Endothelial cell of umbilical vein (primary cell): ENCODE data around the gene LEMD1. TPM values are rescaled to one million over a fixed set of nuclear protein-coding genes. Genes with fewer than 3 reads are reported as not detected.
"Not testable (repeated sequence)": the region's sequence is repeated elsewhere in the genome, so short reads cannot be mapped to it uniquely, and the experiment has no call there.

Experiments used
- BruUV-seq: library from RNA; stranded (reverse); fragments of 400-500 nt; replicated peaks from 2 replicates; lab custom pipeline; 2021; lab: Mats Ljungman, UMichigan
- CTCF ChIA-PET: fragments of 300-600, 350-600 bp; sonication (Branson Sonifier 250); formaldehyde crosslinking; loops from one replicate; lab custom pipeline; 2021; ENCODE audit warnings: antibody characterized with exemption, inconsistent platforms; lab: Charles Lee
- POLR2A ChIA-PET: fragments of 300-600, 350-600 bp; sonication (Branson Sonifier 250); formaldehyde crosslinking; loops from one replicate; lab custom pipeline; 2021; ENCODE audit warnings: antibody characterized with exemption, inconsistent platforms; lab: Charles Lee
- DNase-seq: peaks from one replicate; pipeline ENCODE4 v3.0.0-alpha.2; 2011; ENCODE audit warnings: low read depth, low spot score
- FAIRE-seq: peaks from 2 replicates; lab custom pipeline; 2011; peaks lifted over from hg19 to GRCh38; lab: Jason Lieb, UNC
- H2AFZ ChIP-seq: 2 replicates; pipeline ENCODE4 v1.6.0; 2012; ENCODE audit warnings: low read depth, low read length, control low read depth, inconsistent platforms
- H3K27ac ChIP-seq: 2 replicates; pipeline ENCODE4 v1.5.1; 2011; ENCODE audit warnings: low read depth, mild to moderate bottlenecking, control low read depth, low read length, moderate library complexity; ENCODE audit not compliant: insufficient read depth
- H3K27me3 ChIP-seq, 2 experiments: 2 replicates each; pipeline versions ENCODE4 v1.6.0 to v1.6.1; 2011; ENCODE audit warnings: low read length in 2 of 2, mixed read lengths in 1 of 2; ENCODE audit not compliant: control insufficient read depth in 2 of 2, insufficient read depth in 2 of 2
- H3K36me3 ChIP-seq, 2 experiments: 2 replicates in 1 of 2; 3 replicates in 1 of 2; pipeline ENCODE4 v1.5.1; 2011; ENCODE audit warnings: low read length in 2 of 2, mild to moderate bottlenecking in 1 of 2, moderate library complexity in 1 of 2; ENCODE audit not compliant: control insufficient read depth in 2 of 2, insufficient read depth in 2 of 2; ENCODE audit errors: extremely low read depth in 1 of 2
- H3K4me1 ChIP-seq: 3 replicates; pipeline ENCODE4 v1.5.1; 2011; ENCODE audit warnings: mild to moderate bottlenecking, low read length; ENCODE audit not compliant: control insufficient read depth, insufficient read depth; ENCODE audit errors: extremely low read depth
- H3K4me2 ChIP-seq: 2 replicates; pipeline ENCODE4 v1.6.1; 2011; ENCODE audit warnings: low read length, control low read depth, mixed read lengths; ENCODE audit not compliant: insufficient read depth
- H3K4me3 ChIP-seq, 3 experiments: fragments of 200-600 bp in 1 of 3; sonication (generic), shearing (Covaris generic) in 1 of 3; replicated peaks in 1 of 3; 2 replicates each; pipeline ENCODE4 v1.5.1; 2011 to 2016; ENCODE audit warnings: control low read depth in 3 of 3, low read length in 3 of 3, mild to moderate bottlenecking in 2 of 3, inconsistent platforms in 1 of 3, low read depth in 1 of 3, moderate library complexity in 1 of 3; ENCODE audit not compliant: insufficient read depth in 1 of 3
- H3K79me2 ChIP-seq: 2 replicates; pipeline ENCODE4 v1.6.0; 2012; ENCODE audit warnings: low read length, inconsistent platforms; ENCODE audit not compliant: control insufficient read depth, insufficient read depth
- H3K9ac ChIP-seq: replicated peaks from 2 replicates; pipeline ENCODE3; 2011; ENCODE audit warnings: low read length, control low read depth; ENCODE audit not compliant: insufficient read depth; ENCODE audit errors: extremely low read depth
- H3K9me1 ChIP-seq: replicated peaks from 3 replicates; pipeline ENCODE4 v1.6.0; 2011; ENCODE audit warnings: mild to moderate bottlenecking, low read length; ENCODE audit not compliant: control insufficient read depth, insufficient read depth; ENCODE audit errors: extremely low read depth
- H3K9me3 ChIP-seq: replicated peaks from 2 replicates; pipeline ENCODE4 v1.5.1; 2012; ENCODE audit warnings: low read length, inconsistent platforms; ENCODE audit not compliant: control insufficient read depth, insufficient read depth
- H4K20me1 ChIP-seq: replicated peaks from 2 replicates; pipeline ENCODE3; 2011; ENCODE audit warnings: mild to moderate bottlenecking, low read length; ENCODE audit not compliant: control insufficient read depth, insufficient read depth; ENCODE audit errors: extremely low read depth
- CTCF ChIP-seq, 2 donors: IDR thresholded peaks; 1 replicate in 1 of 2; 2 replicates in 1 of 2; pipeline ENCODE4 v1.5.1; 2011; ENCODE audit warnings: low read length in 2 of 2, mild to moderate bottlenecking in 2 of 2, moderate library complexity in 2 of 2, control low read depth in 1 of 2, inconsistent platforms in 1 of 2, low read depth in 1 of 2; ENCODE audit not compliant: insufficient read depth in 1 of 2; ENCODE audit errors: extremely low read depth in 1 of 2
- EZH2 ChIP-seq: IDR thresholded peaks from 2 replicates; pipeline ENCODE4 v1.6.1; 2012; ENCODE audit warnings: borderline replicate concordance, low read depth, mild to moderate bottlenecking, moderate library complexity, low read length, inconsistent platforms; ENCODE audit not compliant: severe bottlenecking
- FOS ChIP-seq: IDR thresholded peaks from 2 replicates; pipeline ENCODE4 v1.6.1; 2011; ENCODE audit warnings: mild to moderate bottlenecking, low read length, moderate library complexity, borderline replicate concordance; ENCODE audit not compliant: insufficient read depth
- GATA2 ChIP-seq: IDR thresholded peaks from 2 replicates; pipeline ENCODE4 v1.7.0; 2011; ENCODE audit warnings: low read depth, mild to moderate bottlenecking, moderate library complexity, mixed read lengths, low read length; ENCODE audit not compliant: insufficient read length, insufficient read depth
- JUN ChIP-seq: IDR thresholded peaks from 2 replicates; pipeline ENCODE4 v1.6.1; 2011; ENCODE audit warnings: borderline replicate concordance, low read depth; ENCODE audit not compliant: insufficient read length, insufficient read depth
- MAX ChIP-seq: IDR thresholded peaks from 2 replicates; pipeline ENCODE4 v1.6.1; 2011; ENCODE audit not compliant: insufficient read depth, insufficient read length
- MYC ChIP-seq: IDR thresholded peaks from one replicate; pipeline ENCODE4 v1.6.1; 2011; ENCODE audit warnings: mild to moderate bottlenecking, low read depth, low read length
- POLR2A ChIP-seq: IDR thresholded peaks from 2 replicates; pipeline ENCODE4 v1.6.1; 2012; ENCODE audit warnings: low read depth, mild to moderate bottlenecking, control low read depth, low read length
- POLR2AphosphoS5 ChIP-seq: IDR thresholded peaks from 2 replicates; pipeline ENCODE4 v1.6.1; 2012; ENCODE audit warnings: low read depth, mild to moderate bottlenecking, control low read depth, low read length, moderate library complexity; ENCODE audit not compliant: insufficient read depth
- dilution Hi-C: fragments of 300-500 bp; cut with MboI; formaldehyde crosslinking; loops from one replicate; pipeline ENCODE4 v1.15.0; 2019; ENCODE audit warnings: low sequenced_read_pairs; ENCODE audit not compliant: extremely low pct_ligation_motif_present
- intact Hi-C: fragments of 100-400 bp; cut with micrococcal nuclease; formaldehyde crosslinking; loops from one replicate; pipeline ENCODE4 v1.10.0; 2022
- polyA plus RNA-seq, 4 experiments: library from polyadenylated mRNA; depleted of rRNA in 3 of 4; stranded (reverse) in 3 of 4; unstranded in 1 of 4; fragments of >200 nt; gene quantifications; 2 replicates each; pipeline versions ENCODE4 v1.2.1 to v1.2.3, GENCODE V29; 2011 to 2012; ENCODE audit warnings: missing spikeins in 1 of 4
- total RNA-seq: library from RNA; stranded (reverse); gene quantifications from 2 replicates; pipeline ENCODE4 v1.2.3, GENCODE V29; 2021

Gene LEMD1
- total and polyA plus RNA-seq, 2 donors (not counting 3 experiments of a cell fraction or from before 2014, with no cell fraction given) = not detected

- Histone ChIP-seq H3K4me3 (no peak overlapping the region), H3K9me3 (no peaks in the 10 kb centered on the region), H3K9me1 (no peaks in the 10 kb centered on the region), H3K4me2 (no peak overlapping the region), H3K27me3 (peaks cover 4 to 5% of the 10 kb centered on the region in 2 experiments), H2AFZ (no peak overlapping the region), H3K27ac (no peak overlapping the region), H3K79me2 (no peaks in the 10 kb centered on the region), H3K4me1 (no peaks in the 10 kb centered on the region), H4K20me1 (no peaks in the 10 kb centered on the region), H3K36me3 (no peaks in the 10 kb centered on the region), H3K9ac (no peak overlapping the region)
- FAIRE-seq (no peak), DNase-seq (no peak)
- dilution Hi-C loops = no loop called here
- CTCF ChIA-PET = interaction anchor here (1.9 to 2.4 kb wide), 3 partner anchors 9 to 137 kb away, joined by 8 to 10 read pairs (median 10); no protein-coding TSS in a partner anchor
- BruUV-seq = no TSS peak
- TF ChIP-seq JUN (no peak), CTCF (IDR thresholded peaks at IDR 0.05; ENCODE audit: extremely low read depth in 1 of 2, insufficient read depth in 1 of 2, low read depth in 1 of 2, low read length in 2 of 2) (no peak), MAX (no peak), GATA2 (no peak), MYC (no peak), EZH2 (no peak), POLR2A (no peak), POLR2AphosphoS5 (no peak), FOS (no peak)
- POLR2A ChIA-PET = no interaction called here
- intact Hi-C loops = no loop called here
These were observed 34.0 kb downstream of the LEMD1 start for GRCh38 chr1:205387845-205388244.

- H3K79me2 ChIP-seq, H3K9me3 ChIP-seq, H3K4me1 ChIP-seq, FAIRE-seq, H3K36me3 ChIP-seq, BruUV-seq, POLR2A ChIA-PET, H3K27ac ChIP-seq, H3K27me3 ChIP-seq, H3K9ac ChIP-seq, H3K4me2 ChIP-seq, H2AFZ ChIP-seq, H4K20me1 ChIP-seq, dilution Hi-C loops, H3K9me1 ChIP-seq, H3K4me3 ChIP-seq, DNase-seq, intact Hi-C loops: not testable (repeated sequence)
- CTCF ChIA-PET = interaction anchor here (1.6 to 2.3 kb wide), 2 partner anchors 29 to 102 kb away, joined by 6 to 8 read pairs; no protein-coding TSS in a partner anchor
These were observed 38.9 kb downstream of the LEMD1 start for GRCh38 chr1:205382990-205383389.
